HepG2 (cell line): ENCODE data around the gene SERINC4. TPM values are rescaled to one million over a fixed set of nuclear protein-coding genes. Genes with fewer than 3 reads are reported as not detected.

Experiments
- DR1 ChIP-seq: sonication (generic); formaldehyde crosslinking; IDR thresholded peaks from 2 replicates; pipeline ENCODE4 v1.8.0; 2021; ENCODE audit warnings: mild to moderate bottlenecking, missing genetic modification reagents, inconsistent platforms
- GPN1 ChIP-seq: sonication (generic); formaldehyde crosslinking; IDR thresholded peaks from 2 replicates; pipeline ENCODE4 v1.5.1; 2020; ENCODE audit warnings: missing genetic modification reagents, borderline replicate concordance
- IRF1 ChIP-seq: sonication (generic); formaldehyde crosslinking; IDR thresholded peaks from 2 replicates; pipeline ENCODE4 v1.4.0; 2020; ENCODE audit warnings: low read depth, mild to moderate bottlenecking, missing genetic modification reagents
- LBX2 ChIP-seq: sonication (generic); formaldehyde crosslinking; IDR thresholded peaks from 2 replicates; pipeline ENCODE4 v1.5.0; 2020; ENCODE audit warnings: missing genetic modification reagents, mild to moderate bottlenecking, borderline replicate concordance
- MLXIP ChIP-seq: sonication (generic); formaldehyde crosslinking; IDR thresholded peaks from 2 replicates; pipeline ENCODE4 v1.9.0; 2021; ENCODE audit warnings: missing genetic modification reagents, borderline replicate concordance
- PRDM15 ChIP-seq: sonication (generic); formaldehyde crosslinking; IDR thresholded peaks from 2 replicates; pipeline ENCODE4 v1.4.0; 2020; ENCODE audit warnings: missing genetic modification reagents
- SIX4 ChIP-seq: sonication (generic); formaldehyde crosslinking; IDR thresholded peaks from 2 replicates; pipeline ENCODE4 v1.4.0; 2020; ENCODE audit warnings: missing genetic modification reagents
- TBL1XR1 ChIP-seq: fragments of 150-350 bp; IDR thresholded peaks from 2 replicates; pipeline ENCODE4 v1.6.1; 2014; ENCODE audit warnings: borderline replicate concordance, low read length; ENCODE audit not compliant: partially characterized antibody
- TFDP1 ChIP-seq: IDR thresholded peaks from 2 replicates; pipeline ENCODE4 v1.6.1; 2016; ENCODE audit warnings: missing compliant biosample characterization, missing genetic modification reagents, borderline replicate concordance
- ZFP36 ChIP-seq: fragments of 150-350 bp; IDR thresholded peaks from 2 replicates; pipeline ENCODE4 v1.6.1; 2018; ENCODE audit warnings: borderline replicate concordance, low read length, low read depth; ENCODE audit not compliant: partially characterized antibody
- ZIK1 ChIP-seq: sonication (generic); formaldehyde crosslinking; IDR thresholded peaks from 2 replicates; pipeline ENCODE4 v1.5.0; 2020; ENCODE audit warnings: mild to moderate bottlenecking, low read depth, missing genetic modification reagents, borderline replicate concordance
- ZNF574 ChIP-seq: sonication (generic); formaldehyde crosslinking; IDR thresholded peaks from 2 replicates; pipeline ENCODE4 v1.4.0; 2020; ENCODE audit warnings: missing genetic modification reagents
- ZNF639 ChIP-seq: conservative IDR thresholded peaks from 2 replicates; pipeline ENCODE4 v1.6.1; 2018; ENCODE audit warnings: missing genetic modification reagents
- polyA plus RNA-seq, 8 experiments: library from polyadenylated mRNA; depleted of rRNA in 3 of 8; stranded (reverse) in 7 of 8; unstranded in 1 of 8; fragments of >200 nt; fragmentation: Illumina TruSeq in 4 of 8; extraction: Trizol in 4 of 8; gene quantifications; 2 replicates each; pipeline versions ENCODE4 v1.2.1 to v1.2.3, GENCODE V29; 2011 to 2016; ENCODE audit warnings: low read depth in 4 of 8, missing spikeins in 1 of 8, mixed read lengths in 1 of 8; ENCODE audit not compliant: insufficient read depth in 1 of 8
- total RNA-seq, 5 experiments: library from RNA; depleted of rRNA; stranded (reverse); fragments of >200 nt; fragmentation: Illumina TruSeq; extraction: Trizol; gene quantifications; 2 replicates each; pipeline ENCODE4 v1.2.3, GENCODE V29; 2016; ENCODE audit warnings: low read depth in 1 of 5

The SERINC4 gene
- total and polyA plus RNA-seq, 2 of the 13 experiments (the other 11 are each of a cell fraction or from before 2014, with no cell fraction given), result not detected

- TF ChIP-seq ZIK1 (CRISPR knock-in tag) (peak; percentile 66; the same call in 1 of the 2 replicates), ZFP36 (no peak), ZNF639 (CRISPR knock-in tag) (no peak; the same call in 1 of the 2 replicates), LBX2 (CRISPR knock-in tag) (peak; percentile 37; the same call in 1 of the 2 replicates), SIX4 (no peak; the same call in 1 of the 2 replicates), TBL1XR1 (peak; percentile 56), ZNF574 (CRISPR knock-in tag) (peak; percentile 46; the same call in 1 of the 2 replicates), TFDP1 (CRISPR knock-in tag) (peak; percentile 89; the same call in 1 of the 2 replicates), GPN1 (0 out of 2 replicates have a peak, but pooled peaks have one; percentile 11), PRDM15 (CRISPR knock-in tag) (no peak), DR1 (peak; percentile 78; the same call in 1 of the 2 replicates), MLXIP (CRISPR knock-in tag) (no peak), IRF1 (CRISPR knock-in tag) (no peak)
Observed at GRCh38 chr15:43791993-43792760, 7.8 kb downstream of the SERINC4 start, which contains the start of gene SERF2 (continued).
